ENCODE measurements around the gene ATP1A4.
"Not testable (repeated sequence)": the region's sequence is repeated elsewhere in the genome, so short reads cannot be mapped to it uniquely, and the experiment has no call there.

ATP1A4 gene

GRCh38 chr1:160123726-160124125 is 27.7 kb upstream of the ATP1A4 start:
- no peak for DNase-seq (ENCODE audit: low read depth, low spot score)

DNA sequence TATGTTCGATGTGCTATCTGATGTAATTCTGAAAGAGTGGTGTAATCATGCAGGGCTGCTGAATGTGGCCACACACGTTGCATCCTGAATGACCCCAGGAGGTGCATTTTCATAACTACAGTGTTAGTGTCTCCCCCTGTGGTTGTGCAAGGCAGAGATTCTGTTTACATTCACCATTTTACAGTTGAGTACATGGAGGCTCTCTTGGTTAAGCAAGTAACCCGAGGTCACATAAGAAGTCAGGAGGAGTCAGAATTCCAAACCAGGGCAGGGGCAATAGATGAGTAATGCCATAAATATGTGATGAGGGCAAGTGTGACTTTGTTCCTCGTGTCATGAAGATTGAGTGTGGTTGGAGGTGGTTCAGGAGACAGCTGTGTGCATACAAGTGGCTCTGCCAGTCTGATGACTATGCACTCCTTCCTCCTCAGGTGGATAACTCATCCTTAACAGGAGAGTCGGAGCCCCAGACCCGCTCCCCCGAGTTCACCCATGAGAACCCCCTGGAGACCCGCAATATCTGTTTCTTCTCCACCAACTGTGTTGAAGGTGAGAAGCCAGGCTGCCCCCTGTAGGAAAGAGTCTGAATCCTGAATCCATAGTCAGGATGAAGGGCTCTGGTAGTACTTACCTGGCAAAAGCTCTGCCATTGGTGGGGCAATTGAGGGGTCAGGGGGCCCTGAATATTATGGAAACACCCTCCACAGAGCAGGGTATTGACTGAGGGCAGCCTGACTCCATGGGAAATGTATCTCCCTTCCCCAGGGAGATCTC is 26.5 kb upstream of the ATP1A4 start:
- peak; percentile 83 for DNase-seq (ENCODE audit: low read depth, low spot score)

DNA sequence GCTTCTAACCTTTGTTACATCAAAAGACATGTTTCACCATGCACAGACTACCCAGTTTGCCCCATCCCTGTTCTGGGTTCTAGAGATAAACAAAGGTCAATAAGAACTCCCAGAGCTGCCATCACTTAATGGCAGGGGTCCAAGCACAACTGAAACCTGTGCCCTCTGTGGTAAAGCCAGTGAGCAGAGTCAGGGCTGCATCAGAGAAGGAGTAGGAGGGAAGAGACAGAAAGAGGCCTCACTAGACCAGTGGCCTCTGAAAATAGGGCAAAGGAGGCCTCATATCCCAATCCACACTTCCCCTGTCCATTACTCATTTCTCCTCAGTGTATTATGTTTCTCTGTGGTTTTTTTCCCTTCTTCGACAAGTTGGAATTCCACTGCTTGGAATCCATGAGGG is 25.7 kb upstream of the ATP1A4 start:
- DNase-seq (ENCODE audit: low read depth, low spot score): peak; percentile 32

GRCh38 chr1:160126342-160126741 is 25.1 kb upstream of the ATP1A4 start:
- DNase-seq (ENCODE audit: low read depth, low spot score): not testable (repeated sequence)

GRCh38 chr1:160127381-160127780 is 24.0 kb upstream of the ATP1A4 start:
- DNase-seq (ENCODE audit: low read depth, low spot score): no peak

DNA sequence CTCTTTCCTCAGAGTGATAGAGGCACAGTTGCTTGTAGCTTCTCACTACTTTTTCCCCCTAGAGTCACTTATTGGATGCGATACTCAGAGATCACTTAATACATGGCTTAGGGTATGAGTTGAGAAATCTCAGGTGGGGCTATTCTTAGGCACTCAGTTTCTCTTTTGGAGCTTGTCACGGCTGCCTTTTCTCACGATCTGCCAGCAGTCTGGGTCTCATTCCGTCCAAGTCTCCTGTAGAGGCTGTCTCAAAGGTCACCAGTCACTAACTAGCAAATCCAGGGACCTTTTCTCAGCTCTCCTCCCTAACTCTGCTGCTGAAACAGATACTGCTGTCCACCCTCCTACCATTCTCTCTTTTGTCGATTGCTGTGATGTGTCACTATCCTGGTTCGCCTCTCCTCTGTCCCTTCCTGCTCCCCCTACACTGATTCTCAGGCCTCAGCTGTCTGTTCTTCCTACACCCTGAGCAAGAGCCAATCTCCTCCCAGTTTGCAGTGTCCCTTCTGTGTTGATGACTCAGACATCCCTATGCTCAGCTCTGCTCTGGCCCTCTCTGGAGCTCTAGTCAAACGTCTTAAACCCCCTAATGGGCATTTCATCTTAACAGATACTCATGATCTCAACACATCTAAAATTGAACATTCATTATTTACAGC is 23.4 kb upstream of the ATP1A4 start:
- peak; percentile 36 for DNase-seq (ENCODE audit: low read depth, low spot score)

DNA sequence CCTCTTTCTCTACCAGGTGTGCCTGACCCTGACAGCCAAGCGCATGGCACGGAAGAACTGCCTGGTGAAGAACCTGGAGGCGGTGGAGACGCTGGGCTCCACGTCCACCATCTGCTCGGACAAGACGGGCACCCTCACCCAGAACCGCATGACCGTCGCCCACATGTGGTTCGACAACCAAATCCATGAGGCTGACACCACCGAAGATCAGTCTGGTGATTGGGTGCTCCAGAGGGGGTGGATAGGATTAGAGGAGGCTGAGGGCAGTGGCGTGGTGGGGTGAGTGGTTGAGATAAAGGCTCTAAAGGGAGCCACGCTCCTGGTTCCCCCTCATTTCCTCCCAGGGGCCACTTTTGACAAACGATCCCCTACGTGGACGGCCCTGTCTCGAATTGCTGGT is 22.8 kb upstream of the ATP1A4 start:
- DNase-seq (ENCODE audit: low read depth, low spot score): no peak

DNA sequence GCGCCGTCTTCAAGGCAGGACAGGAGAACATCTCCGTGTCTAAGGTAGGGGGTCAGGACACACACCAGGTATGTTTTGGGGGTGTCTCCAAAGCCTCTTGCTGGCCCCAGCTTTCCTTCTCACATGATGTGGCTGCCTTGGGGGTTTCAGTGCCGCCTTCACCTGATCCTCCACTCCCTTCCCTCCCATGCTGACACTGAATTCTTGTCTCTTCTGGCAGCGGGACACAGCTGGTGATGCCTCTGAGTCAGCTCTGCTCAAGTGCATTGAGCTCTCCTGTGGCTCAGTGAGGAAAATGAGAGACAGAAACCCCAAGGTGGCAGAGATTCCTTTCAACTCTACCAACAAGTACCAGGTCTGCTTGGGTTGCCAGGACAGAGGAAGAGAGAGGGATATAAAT is 22.4 kb upstream of the ATP1A4 start:
- peak; percentile 27 for DNase-seq (ENCODE audit: low read depth, low spot score)

DNA sequence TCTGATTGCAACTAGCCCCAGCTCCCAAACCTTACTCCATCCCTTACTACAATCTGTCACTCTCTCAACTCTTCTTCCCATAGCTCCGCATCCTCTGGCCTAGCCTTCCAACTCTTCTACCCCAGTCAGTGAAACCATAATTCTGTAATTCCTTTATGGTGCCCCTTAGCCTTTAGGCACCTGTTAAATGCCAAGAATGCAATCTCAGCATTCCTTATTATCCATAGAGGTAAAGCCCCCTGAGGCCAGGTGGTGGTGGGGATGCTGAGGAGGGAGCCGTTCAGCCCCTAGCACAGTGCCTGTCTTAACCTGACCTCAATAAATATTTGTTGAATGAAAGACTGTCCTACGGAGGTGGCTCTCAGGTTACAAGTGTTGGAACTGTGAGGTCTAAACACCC is 21.8 kb upstream of the ATP1A4 start:
- DNase-seq (ENCODE audit: low read depth, low spot score): no peak

- DNase-seq (ENCODE audit: low read depth, low spot score): no peak
Observed at GRCh38 chr1:160129966-160130365, 21.4 kb upstream of the ATP1A4 start.

DNA sequence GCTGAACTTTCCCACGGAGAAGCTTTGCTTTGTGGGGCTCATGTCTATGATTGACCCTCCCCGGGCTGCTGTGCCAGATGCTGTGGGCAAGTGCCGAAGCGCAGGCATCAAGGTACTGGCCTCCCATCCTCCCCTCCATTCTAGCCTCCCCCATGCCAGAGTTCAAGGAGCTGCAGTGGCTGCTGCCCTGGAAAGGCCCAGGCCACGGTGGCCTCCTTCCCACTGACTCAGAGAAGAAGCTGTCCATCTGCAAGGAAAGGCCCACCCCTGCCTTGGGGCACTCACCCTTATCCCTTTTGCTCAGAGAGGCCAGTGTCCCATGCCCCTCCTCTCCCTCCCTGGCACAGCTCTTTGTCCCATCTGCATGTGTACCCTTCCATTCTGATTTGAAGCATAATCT is 20.9 kb upstream of the ATP1A4 start:
- no peak for DNase-seq (ENCODE audit: low read depth, low spot score)

- DNase-seq (ENCODE audit: low read depth, low spot score): no peak
Observed at GRCh38 chr1:160130939-160131338, 20.5 kb upstream of the ATP1A4 start.

DNA sequence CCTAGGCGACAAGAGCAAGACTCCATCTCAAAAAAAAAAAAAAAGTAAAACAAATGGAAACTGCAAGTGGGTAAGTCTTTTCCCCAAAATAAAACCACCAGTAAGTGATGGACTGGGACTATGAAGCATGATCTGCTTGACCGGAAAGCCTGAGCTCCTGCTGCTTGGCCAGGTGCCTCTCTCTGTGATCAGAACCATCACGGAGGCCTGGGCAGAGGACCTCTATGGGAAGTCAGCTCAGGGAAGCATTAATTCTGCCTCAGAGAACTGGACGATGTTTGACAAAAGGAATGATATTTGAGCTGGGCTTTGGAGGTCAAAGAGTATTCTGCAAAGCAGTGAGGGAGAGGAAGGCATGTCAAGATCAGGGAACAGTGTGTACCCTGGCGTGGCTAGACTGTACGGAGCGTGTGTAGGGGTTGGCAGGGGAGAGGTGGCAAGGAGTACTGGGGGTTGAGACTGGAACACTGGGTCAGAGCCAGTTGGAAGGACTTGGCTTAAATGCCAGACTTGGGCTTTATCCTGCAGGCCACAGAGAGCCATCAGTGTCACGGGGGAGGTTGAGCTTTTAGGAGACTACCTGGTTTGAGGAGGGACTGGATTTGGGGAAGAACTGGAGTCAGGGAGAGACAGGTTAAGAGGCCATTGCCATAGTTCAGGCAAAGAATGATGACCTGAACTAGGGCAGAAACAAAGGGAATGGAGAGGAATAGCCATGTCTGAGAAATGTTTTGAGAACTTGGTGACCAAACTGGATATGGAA is 19.4 kb upstream of the ATP1A4 start:
- DNase-seq (ENCODE audit: low read depth, low spot score): no peak

DNA sequence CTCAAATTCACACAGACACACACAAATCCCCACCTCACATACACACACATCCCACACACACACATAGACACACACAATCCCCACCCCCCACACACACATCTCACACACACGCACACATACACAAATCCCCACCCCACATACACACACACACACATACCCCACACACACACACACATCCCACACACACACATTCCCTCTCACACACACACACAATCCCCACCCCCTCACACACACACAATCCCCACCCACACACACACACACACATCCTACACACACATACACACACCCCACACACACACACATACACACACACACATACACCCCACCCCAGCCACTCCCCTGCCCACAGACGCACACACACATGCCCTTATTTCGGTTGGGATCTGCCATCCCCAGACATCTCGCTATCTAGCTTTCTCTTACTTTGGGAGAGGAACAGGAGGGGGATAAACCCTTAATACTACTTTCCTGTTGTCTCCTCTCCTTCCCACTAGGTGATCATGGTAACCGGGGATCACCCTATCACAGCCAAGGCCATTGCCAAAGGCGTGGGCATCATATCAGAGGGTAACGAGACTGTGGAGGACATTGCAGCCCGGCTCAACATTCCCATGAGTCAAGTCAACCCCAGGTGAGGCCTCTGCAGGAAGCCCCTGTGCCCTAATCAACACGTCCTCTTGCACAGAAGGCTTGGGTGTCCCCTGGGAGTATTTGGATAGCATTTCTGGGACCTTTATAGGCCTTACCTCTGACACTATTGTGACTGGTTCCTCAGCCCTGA is 17.2 kb upstream of the ATP1A4 start:
- no peak for DNase-seq (ENCODE audit: low read depth, low spot score)

- no peak for DNase-seq (ENCODE audit: low read depth, low spot score)
Observed at GRCh38 chr1:160134791-160135572, 16.4 kb upstream of the ATP1A4 start.

DNA sequence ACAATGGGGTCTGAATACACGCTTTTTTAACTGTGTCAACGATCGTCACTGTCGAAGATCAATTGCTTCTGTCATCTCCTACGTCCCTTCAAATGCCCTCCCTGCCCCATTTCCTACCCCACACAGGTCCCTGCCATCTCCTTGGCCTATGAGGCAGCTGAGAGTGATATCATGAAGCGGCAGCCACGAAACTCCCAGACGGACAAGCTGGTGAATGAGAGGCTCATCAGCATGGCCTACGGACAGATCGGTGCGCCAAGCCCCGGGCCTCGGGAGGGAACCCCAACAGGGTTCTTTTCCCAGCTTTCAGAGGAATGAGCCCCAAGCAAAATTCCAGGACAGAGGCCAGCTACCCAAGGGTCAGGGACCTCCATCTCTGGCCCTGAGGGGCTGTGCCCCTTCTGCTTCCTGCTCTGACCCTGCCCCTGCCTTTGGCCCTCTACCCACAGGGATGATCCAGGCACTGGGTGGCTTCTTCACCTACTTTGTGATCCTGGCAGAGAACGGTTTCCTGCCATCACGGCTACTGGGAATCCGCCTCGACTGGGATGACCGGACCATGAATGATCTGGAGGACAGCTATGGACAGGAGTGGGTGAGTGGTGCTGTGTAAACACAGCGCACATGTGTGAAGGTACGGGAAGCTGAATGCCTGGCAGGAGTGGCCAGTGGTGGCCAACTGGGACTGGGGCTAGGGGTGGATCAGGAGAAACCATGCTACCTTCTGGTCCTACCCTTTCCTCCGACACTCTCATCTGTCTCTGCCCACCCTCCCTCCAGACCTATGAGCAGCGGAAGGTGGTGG is 15.1 kb upstream of the ATP1A4 start:
- no peak for DNase-seq (ENCODE audit: low read depth, low spot score)

- no peak for DNase-seq (ENCODE audit: low read depth, low spot score)
Observed at GRCh38 chr1:160136926-160137200, 14.5 kb upstream of the ATP1A4 start.

- peak; percentile 31 for DNase-seq (ENCODE audit: low read depth, low spot score)
Observed at GRCh38 chr1:160137216-160137862, 14.1 kb upstream of the ATP1A4 start.

- DNase-seq (ENCODE audit: low read depth, low spot score): no peak
Observed at GRCh38 chr1:160139840-160140239, 11.6 kb upstream of the ATP1A4 start.

DNA sequence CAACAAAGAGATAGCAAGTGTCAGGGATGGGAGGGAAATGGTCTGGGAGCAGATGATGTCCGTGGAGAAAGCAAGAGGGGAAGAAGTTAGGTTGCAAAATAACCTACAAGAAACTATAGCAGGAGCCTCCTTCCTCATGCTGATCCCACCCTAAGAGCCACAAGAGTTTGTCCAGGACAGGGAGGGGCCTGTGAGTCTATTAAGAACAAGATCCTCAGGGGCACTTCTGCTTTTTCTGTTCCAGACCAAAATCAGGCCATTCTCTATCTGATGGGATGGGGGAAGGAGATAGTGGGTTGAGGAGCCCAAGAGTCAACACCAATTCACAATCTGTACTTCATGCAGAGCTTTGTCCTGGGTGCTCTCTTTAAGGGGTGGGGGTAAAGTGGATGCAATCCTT is 7.7 kb upstream of the ATP1A4 start:
- no peak for DNase-seq (ENCODE audit: low read depth, low spot score)

All from astrocyte of the hippocampus (primary cell).